Testis (tissue), 2 donors: ENCODE measurements around the gene SNTA1.

Experiments
- CTCF ChIP-seq, 3 experiments: fragments of 450-650 bp in 2 of 3; fragments of 200-600 bp in 1 of 3; sonication (generic) in 1 of 3; IDR thresholded peaks; one replicate each; pipeline ENCODE4 v1.5.1; 2016 to 2019; ENCODE audit warnings: antibody characterized with exemption in 3 of 3, mild to moderate bottlenecking in 2 of 3, moderate library complexity in 1 of 3
- POLR2A ChIP-seq: fragments of 450-650 bp; IDR thresholded peaks from one replicate; pipeline ENCODE4 v1.6.1; 2017; ENCODE audit warnings: antibody characterized with exemption, mild to moderate bottlenecking, moderate library complexity

DNA sequence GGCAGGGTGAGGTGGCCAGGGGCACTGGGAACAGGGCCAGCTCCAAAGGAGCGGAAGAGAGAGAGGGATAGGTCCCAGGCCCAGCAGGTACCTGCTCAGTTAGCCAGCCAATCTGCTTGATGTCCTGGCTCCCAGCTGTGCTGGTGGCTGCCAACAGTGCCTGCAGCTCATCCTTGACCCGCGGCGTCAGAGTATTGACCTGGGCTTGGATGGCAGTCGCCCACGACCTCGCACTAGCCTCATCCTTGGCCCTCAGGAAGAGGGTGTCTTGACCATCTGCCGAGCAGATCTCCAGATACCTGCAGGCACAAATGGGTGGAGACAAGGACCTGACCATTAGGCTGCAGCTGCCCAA lies 31.1 kb downstream of the SNTA1 start:
- TF ChIP-seq CTCF (IDR thresholded peaks at IDR 0.05) (no peak), POLR2A (no peak)
